SK-N-SH (cell line): ENCODE results near the gene CNPY4. TPM values are rescaled to one million over a fixed set of nuclear protein-coding genes. Genes with fewer than 3 reads are reported as not detected.

ENCODE experiments used
- CTCF ChIA-PET: fragments of 300-600, 350-600 bp; formaldehyde crosslinking; extraction: SDS; loops from one replicate; lab custom pipeline; 2021; lab: Yijun Ruan, JAX
- POLR2A ChIA-PET: fragments of 350-600 bp; sonication (Branson Sonifier 250); formaldehyde crosslinking; extraction: SDS; loops from one replicate; lab custom pipeline; 2020; ENCODE audit warnings: antibody characterized with exemption, inconsistent platforms; lab: Yijun Ruan, JAX
- DNase-seq: peaks from one replicate; pipeline ENCODE4 v3.0.0; 2012
- H2AFZ ChIP-seq: fragments of 200-600 bp; sonication (generic); 2 replicates; pipeline ENCODE4 v1.8.1; 2016; ENCODE audit warnings: antibody characterized with exemption, mild to moderate bottlenecking, low read depth
- H3F3A ChIP-seq: fragments of 200-600 bp; sonication (generic); replicated peaks from 2 replicates; pipeline ENCODE3; 2016; ENCODE audit warnings: antibody characterized with exemption, mild to moderate bottlenecking; ENCODE audit not compliant: insufficient read depth
- H3K27ac ChIP-seq, 2 experiments: fragments of 200-500 bp in 1 of 2; fragments of 200-600 bp in 1 of 2; sonication (Bioruptor generic) in 1 of 2; sonication (generic), shearing (Covaris generic) in 1 of 2; 2 replicates each; pipeline versions ENCODE4 v1.5.1 to v1.6.1; 2014 to 2016; ENCODE audit warnings: low read depth in 2 of 2, inconsistent platforms in 1 of 2, low read length in 1 of 2, mild to moderate bottlenecking in 1 of 2, mixed read lengths in 1 of 2
- H3K27me3 ChIP-seq: fragments of 200-600 bp; sonication (generic), shearing (Covaris generic); 2 replicates; pipeline ENCODE4 v1.6.1; 2016; ENCODE audit warnings: mixed run types; ENCODE audit not compliant: insufficient read depth
- H3K36me3 ChIP-seq, 2 experiments: fragments of 200-500 bp in 1 of 2; fragments of 200-600 bp in 1 of 2; sonication (Bioruptor generic) in 1 of 2; sonication (generic) in 1 of 2; replicated peaks in 1 of 2; 2 replicates each; pipeline versions ENCODE3 to v1.5.1; 2014 to 2016; ENCODE audit warnings: low read length in 1 of 2, mild to moderate bottlenecking in 1 of 2; ENCODE audit not compliant: insufficient read depth in 2 of 2, control insufficient read depth in 1 of 2
- H3K4me1 ChIP-seq, 2 experiments: fragments of 200-500 bp in 1 of 2; fragments of 200-600 bp in 1 of 2; sonication (Bioruptor generic) in 1 of 2; sonication (generic), shearing (Covaris generic) in 1 of 2; 2 replicates each; pipeline versions ENCODE4 v1.5.1 to v1.6.1; 2014 to 2016; ENCODE audit warnings: low read depth in 1 of 2, low read length in 1 of 2, mixed run types in 1 of 2; ENCODE audit not compliant: insufficient read depth in 2 of 2, control insufficient read depth in 1 of 2
- H3K4me2 ChIP-seq: fragments of 200-600 bp; sonication (generic), shearing (Covaris generic); 2 replicates; pipeline ENCODE4 v1.6.1; 2017; ENCODE audit warnings: mixed run types
- H3K4me3 ChIP-seq, 2 experiments: fragments of 200-500 bp in 1 of 2; fragments of 200-600 bp in 1 of 2; sonication (Bioruptor generic) in 1 of 2; sonication (generic), shearing (Covaris generic) in 1 of 2; 2 replicates each; pipeline versions ENCODE4 v1.5.1 to v1.8.1; 2014 to 2016; ENCODE audit warnings: low read depth in 2 of 2, inconsistent platforms in 1 of 2, low read length in 1 of 2, mild to moderate bottlenecking in 1 of 2, mixed read lengths in 1 of 2, moderate library complexity in 1 of 2
- H3K79me2 ChIP-seq: fragments of 200-600 bp; sonication (generic); 2 replicates; pipeline ENCODE4 v1.8.1; 2017; ENCODE audit warnings: mild to moderate bottlenecking; ENCODE audit not compliant: insufficient read depth
- H3K9ac ChIP-seq: fragments of 200-600 bp; sonication (generic); 2 replicates; pipeline ENCODE4 v1.6.1; 2017; ENCODE audit warnings: mixed run types
- H3K9me2 ChIP-seq: fragments of 200-600 bp; sonication (generic); 2 replicates; pipeline ENCODE4 v1.6.1; 2017; ENCODE audit warnings: mixed run types
- H3K9me3 ChIP-seq: fragments of 200-600 bp; sonication (generic); 2 replicates; pipeline ENCODE4 v1.6.1; 2017; ENCODE audit warnings: mixed run types, mild to moderate bottlenecking, moderate library complexity
- H4K20me1 ChIP-seq: fragments of 200-600 bp; sonication (generic); 2 replicates; pipeline ENCODE4 v1.6.1; 2017; ENCODE audit warnings: mild to moderate bottlenecking, mixed run types; ENCODE audit not compliant: insufficient read depth
- CHD2 ChIP-seq: fragments of 150-350 bp; IDR thresholded peaks from 2 replicates; pipeline ENCODE4 v1.6.1; 2018; ENCODE audit warnings: low read length; ENCODE audit not compliant: partially characterized antibody
- EP300 ChIP-seq, 2 experiments: IDR thresholded peaks; 2 replicates each; pipeline versions ENCODE4 v1.4.0 to v1.6.1; 2012; ENCODE audit warnings: borderline replicate concordance in 1 of 2, low read depth in 1 of 2, low read length in 1 of 2
- FOSL2 ChIP-seq: IDR thresholded peaks from 2 replicates; pipeline ENCODE4 v1.4.0; 2012; ENCODE audit warnings: low read depth, mild to moderate bottlenecking, moderate library complexity, borderline replicate concordance
- FOXJ3 ChIP-seq: sonication (generic); formaldehyde crosslinking; IDR thresholded peaks from 2 replicates; pipeline ENCODE4 v1.5.1; 2020; ENCODE audit warnings: mild to moderate bottlenecking, missing genetic modification reagents
- FOXM1 ChIP-seq: IDR thresholded peaks from 2 replicates; pipeline ENCODE4 v1.4.0; 2012; ENCODE audit warnings: low read depth, mild to moderate bottlenecking
- GATA2 ChIP-seq: sonication (generic); formaldehyde crosslinking; IDR thresholded peaks from 2 replicates; pipeline ENCODE4 v1.5.0; 2020; ENCODE audit warnings: mild to moderate bottlenecking, missing genetic modification reagents
- JUND ChIP-seq: IDR thresholded peaks from 2 replicates; pipeline ENCODE4 v1.4.0; 2012
- MXI1 ChIP-seq: IDR thresholded peaks from 2 replicates; pipeline ENCODE4 v1.6.1; 2012; ENCODE audit warnings: mild to moderate bottlenecking, low read depth, low read length, improper control_type of control experiment
- NRF1 ChIP-seq: IDR thresholded peaks from 2 replicates; pipeline ENCODE4 v1.6.1; 2012; ENCODE audit warnings: low read depth, mild to moderate bottlenecking, low read length
- RAD21 ChIP-seq: IDR thresholded peaks from 2 replicates; pipeline ENCODE4 v1.6.1; 2012; ENCODE audit warnings: mild to moderate bottlenecking, low read length
- RCOR1 ChIP-seq: fragments of 150-350 bp; IDR thresholded peaks from 2 replicates; pipeline ENCODE4 v1.6.1; 2017; ENCODE audit warnings: antibody characterized with exemption, low read length
- RFX5 ChIP-seq: IDR thresholded peaks from 2 replicates; pipeline ENCODE4 v1.6.1; 2012; ENCODE audit warnings: mild to moderate bottlenecking, improper control_type of control experiment, low read length
- RXRA ChIP-seq: IDR thresholded peaks from 2 replicates; pipeline ENCODE4 v1.4.0; 2012; ENCODE audit warnings: low read depth, mild to moderate bottlenecking, borderline replicate concordance
- SMC3 ChIP-seq: IDR thresholded peaks from 2 replicates; pipeline ENCODE4 v1.6.1; 2012; ENCODE audit warnings: low read depth, low read length, improper control_type of control experiment
- TAF1 ChIP-seq: IDR thresholded peaks from 2 replicates; pipeline ENCODE4 v1.6.1; 2012; ENCODE audit warnings: low read depth, mild to moderate bottlenecking, low read length, moderate library complexity, borderline replicate concordance
- TCF12 ChIP-seq: IDR thresholded peaks from 2 replicates; pipeline ENCODE4 v1.4.0; 2012
- TEAD4 ChIP-seq: IDR thresholded peaks from 2 replicates; pipeline ENCODE4 v1.4.0; 2012; ENCODE audit warnings: mild to moderate bottlenecking, borderline replicate concordance; ENCODE audit not compliant: insufficient read depth
- YY1 ChIP-seq: IDR thresholded peaks from 2 replicates; pipeline ENCODE4 v1.4.0; 2012; ENCODE audit warnings: low read depth, mild to moderate bottlenecking
- WGBS: methylation state at CpG from one replicate; pipeline ENCODE4 v1.1.6; 2017; ENCODE audit warnings: low lambda C conversion rate; 5-methylcytosine and 5-hydroxymethylcytosine counted together
- polyA plus RNA-seq, 3 experiments: library from polyadenylated mRNA; depleted of rRNA; stranded (reverse); fragments of >200 nt; gene quantifications; 2 replicates each; pipeline ENCODE4 v1.2.3, GENCODE V29; 2012
- TF ChIP-seq, protein P1 (sequence below): fragments of 150-350 bp; IDR thresholded peaks from 2 replicates; pipeline ENCODE4 v1.6.1; 2017; ENCODE audit warnings: antibody characterized with exemption, low read length, low read depth, borderline replicate concordance
- TF ChIP-seq, protein P2 (sequence below): IDR thresholded peaks from 2 replicates; pipeline ENCODE4 v1.4.0; 2012; ENCODE audit warnings: low read depth, borderline replicate concordance
- TF ChIP-seq, protein P3 (sequence below): IDR thresholded peaks from 2 replicates; pipeline ENCODE4 v1.4.0; 2012; ENCODE audit warnings: low read depth
- TF ChIP-seq, protein P4 (sequence below): IDR thresholded peaks from 2 replicates; pipeline ENCODE4; 2012

CNPY4 gene
- polyA plus RNA-seq, 1 of the 3 experiments (the other 2 are of a cell fraction): 52.0 TPM

DNA sequence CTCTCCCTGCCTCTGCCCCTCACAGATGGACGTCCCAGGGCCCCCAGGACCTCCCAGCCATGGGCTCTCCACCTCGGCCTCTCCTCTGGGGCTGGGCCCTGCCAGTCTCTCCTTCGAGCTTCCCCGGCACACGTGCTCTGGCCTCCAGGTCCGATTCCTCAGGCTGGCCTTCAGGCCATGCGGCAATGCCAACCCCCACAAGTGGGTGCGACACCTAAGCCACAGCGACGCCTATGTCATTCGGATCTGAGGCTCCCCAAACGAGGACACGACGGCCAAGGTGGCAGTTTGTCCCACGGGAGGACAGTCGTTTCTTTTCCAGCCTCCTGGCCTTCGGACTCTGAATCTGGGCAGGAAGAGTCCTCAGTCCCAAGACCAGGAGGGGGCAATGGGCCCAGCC, 12.8 kb upstream of the CNPY4 start:
- H3K9me2 ChIP-seq: no peaks in the 10 kb centered on the region
- no peak overlapping the region for H3K9ac ChIP-seq
- TF ChIP-seq TCF12 (no peak), RFX5 (no peak), CHD2 (no peak), JUND (no peak), RCOR1 (no peak), FOXM1 (no peak), FOXJ3 (CRISPR knock-in tag) (no peak), SMC3 (no peak), GATA2 (CRISPR knock-in tag) (no peak), MXI1 (no peak), EP300 (IDR thresholded peaks at IDR 0.05; ENCODE audit: borderline replicate concordance in 1 of 2, low read depth in 1 of 2, low read length in 1 of 2) (no peak)
- TF ChIP-seq, protein P1, sequence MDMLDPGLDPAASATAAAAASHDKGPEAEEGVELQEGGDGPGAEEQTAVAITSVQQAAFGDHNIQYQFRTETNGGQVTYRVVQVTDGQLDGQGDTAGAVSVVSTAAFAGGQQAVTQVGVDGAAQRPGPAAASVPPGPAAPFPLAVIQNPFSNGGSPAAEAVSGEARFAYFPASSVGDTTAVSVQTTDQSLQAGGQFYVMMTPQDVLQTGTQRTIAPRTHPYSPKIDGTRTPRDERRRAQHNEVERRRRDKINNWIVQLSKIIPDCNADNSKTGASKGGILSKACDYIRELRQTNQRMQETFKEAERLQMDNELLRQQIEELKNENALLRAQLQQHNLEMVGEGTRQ: no peak
- TF ChIP-seq, protein P2, sequence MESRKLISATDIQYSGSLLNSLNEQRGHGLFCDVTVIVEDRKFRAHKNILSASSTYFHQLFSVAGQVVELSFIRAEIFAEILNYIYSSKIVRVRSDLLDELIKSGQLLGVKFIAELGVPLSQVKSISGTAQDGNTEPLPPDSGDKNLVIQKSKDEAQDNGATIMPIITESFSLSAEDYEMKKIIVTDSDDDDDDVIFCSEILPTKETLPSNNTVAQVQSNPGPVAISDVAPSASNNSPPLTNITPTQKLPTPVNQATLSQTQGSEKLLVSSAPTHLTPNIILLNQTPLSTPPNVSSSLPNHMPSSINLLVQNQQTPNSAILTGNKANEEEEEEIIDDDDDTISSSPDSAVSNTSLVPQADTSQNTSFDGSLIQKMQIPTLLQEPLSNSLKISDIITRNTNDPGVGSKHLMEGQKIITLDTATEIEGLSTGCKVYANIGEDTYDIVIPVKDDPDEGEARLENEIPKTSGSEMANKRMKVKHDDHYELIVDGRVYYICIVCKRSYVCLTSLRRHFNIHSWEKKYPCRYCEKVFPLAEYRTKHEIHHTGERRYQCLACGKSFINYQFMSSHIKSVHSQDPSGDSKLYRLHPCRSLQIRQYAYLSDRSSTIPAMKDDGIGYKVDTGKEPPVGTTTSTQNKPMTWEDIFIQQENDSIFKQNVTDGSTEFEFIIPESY: no peak
- TF ChIP-seq, protein P3, sequence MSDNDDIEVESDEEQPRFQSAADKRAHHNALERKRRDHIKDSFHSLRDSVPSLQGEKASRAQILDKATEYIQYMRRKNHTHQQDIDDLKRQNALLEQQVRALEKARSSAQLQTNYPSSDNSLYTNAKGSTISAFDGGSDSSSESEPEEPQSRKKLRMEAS: no peak
- no peak overlapping the region for H3K27ac ChIP-seq
- H3K4me1 ChIP-seq: peaks cover 6 to 8% of the 10 kb centered on the region in 2 experiments; a peak in 3 of 4 replicates
- peaks cover 38 to 47% of the 10 kb centered on the region in 2 experiments for H3K36me3 ChIP-seq
- H3K27me3 ChIP-seq: no peaks in the 10 kb centered on the region
- CTCF ChIA-PET: no interaction called here
- H3K9me3 ChIP-seq: no peaks in the 10 kb centered on the region
- H2AFZ ChIP-seq: no peak overlapping the region
- H3K79me2 ChIP-seq: peaks cover 13% of the 10 kb centered on the region
- H4K20me1 ChIP-seq: no peaks in the 10 kb centered on the region
- DNase-seq: no peak
- POLR2A ChIA-PET: interaction anchor here (1.5 kb wide), 1 partner anchor 14 kb away, joined by 3 read pairs; no protein-coding TSS in a partner anchor
- no peak overlapping the region for H3K4me2 ChIP-seq
- H3K4me3 ChIP-seq: no peak overlapping the region
- H3F3A ChIP-seq: peaks cover 42% of the 10 kb centered on the region
- 91% methylated on average over 17 of the region's 17 CpGs for WGBS

DNA sequence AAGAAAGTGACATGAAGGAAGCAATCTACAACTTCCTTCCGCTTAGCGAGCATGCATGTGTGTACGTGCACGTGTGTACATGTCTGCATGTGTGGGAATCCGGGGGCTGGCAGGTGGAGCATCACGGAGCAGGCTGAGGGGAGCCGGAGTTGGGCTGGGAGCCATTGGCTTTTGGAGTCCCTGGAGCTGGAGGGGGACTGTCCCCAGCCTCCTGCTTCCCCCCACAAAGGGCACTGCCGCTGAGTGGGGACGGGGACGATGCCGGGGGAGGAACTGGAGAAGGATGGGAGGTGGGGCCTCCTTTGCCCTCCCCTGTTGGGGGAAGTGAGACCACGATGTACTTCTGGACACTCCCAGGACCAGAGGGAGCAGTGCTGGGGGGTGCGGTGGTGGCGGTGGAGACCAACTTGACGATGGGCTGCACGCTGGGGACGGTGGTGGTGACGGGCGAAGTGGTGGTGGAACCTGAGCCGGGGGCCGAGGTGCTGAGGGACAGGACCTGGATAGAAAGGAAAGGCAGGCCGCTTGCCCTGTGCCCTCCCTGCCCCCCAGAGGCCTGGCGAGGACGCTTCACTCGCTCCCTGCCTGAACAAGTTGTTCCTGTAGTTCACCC, 12.2 kb upstream of the CNPY4 start:
- ChIA-PET POLR2A (interaction anchor here (1.5 kb wide), 1 partner anchor 13 kb away, joined by 3 read pairs; no protein-coding TSS in a partner anchor), CTCF (no interaction called here)
- TF ChIP-seq TAF1 (no peak), RXRA (no peak), NRF1 (no peak), CHD2 (no peak), RAD21 (no peak), TEAD4 (no peak), RFX5 (no peak), FOSL2 (no peak), YY1 (no peak)
- TF ChIP-seq, protein P3: no peak
- TF ChIP-seq, protein P4, sequence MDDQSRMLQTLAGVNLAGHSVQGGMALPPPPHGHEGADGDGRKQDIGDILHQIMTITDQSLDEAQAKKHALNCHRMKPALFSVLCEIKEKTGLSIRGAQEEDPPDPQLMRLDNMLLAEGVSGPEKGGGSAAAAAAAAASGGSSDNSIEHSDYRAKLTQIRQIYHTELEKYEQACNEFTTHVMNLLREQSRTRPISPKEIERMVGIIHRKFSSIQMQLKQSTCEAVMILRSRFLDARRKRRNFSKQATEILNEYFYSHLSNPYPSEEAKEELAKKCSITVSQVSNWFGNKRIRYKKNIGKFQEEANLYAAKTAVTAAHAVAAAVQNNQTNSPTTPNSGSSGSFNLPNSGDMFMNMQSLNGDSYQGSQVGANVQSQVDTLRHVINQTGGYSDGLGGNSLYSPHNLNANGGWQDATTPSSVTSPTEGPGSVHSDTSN: no peak
- TF ChIP-seq, protein P2: no peak

More for the DNA sequence above, 12.2 kb upstream of the CNPY4 start:
- Histone ChIP-seq H3K27ac (no peak overlapping the region), H3K79me2 (peaks cover 9% of the 10 kb centered on the region), H3K27me3 (no peaks in the 10 kb centered on the region), H2AFZ (no peak overlapping the region), H4K20me1 (no peaks in the 10 kb centered on the region), H3K9me3 (no peaks in the 10 kb centered on the region), H3K36me3 (peaks cover 39 to 47% of the 10 kb centered on the region in 2 experiments), H3K4me2 (no peak overlapping the region), H3K4me1 (peaks cover 6 to 8% of the 10 kb centered on the region in 2 experiments; a peak in 3 of 4 replicates), H3K4me3 (no peak overlapping the region), H3F3A (peaks cover 39% of the 10 kb centered on the region), H3K9ac (no peak overlapping the region), H3K9me2 (no peaks in the 10 kb centered on the region)
- peak; percentile 18 for DNase-seq
- WGBS: 91% methylated on average over 25 of the region's 25 CpGs
